Neural progenitor cell (in vitro differentiated cells): ENCODE measurements around the gene UBXN6.

Source experiments
- CTCF ChIP-seq: fragments of 200-600 bp; sonication (generic); IDR thresholded peaks from 2 replicates; pipeline ENCODE4 v1.5.1; 2017; ENCODE audit warnings: antibody characterized with exemption, mild to moderate bottlenecking
- EZH2 ChIP-seq: fragments of 200-600 bp; sonication (generic); IDR thresholded peaks from 2 replicates; pipeline ENCODE4 v1.6.1; 2017; ENCODE audit warnings: antibody characterized with exemption, mild to moderate bottlenecking, moderate library complexity

GRCh38 chr19:4446704-4447200, 10.8 kb downstream of the UBXN6 start:
- TF ChIP-seq CTCF (no peak), EZH2 (no peak)
